22Rv1 (cell line): Measurements from ENCODE around the gene RSRC2.

Source experiments
- ZFX ChIP-seq: fragments of 450-650 bp; IDR thresholded peaks from 2 replicates; pipeline ENCODE4 v1.6.1; 2017; ENCODE audit warnings: antibody characterized with exemption, borderline replicate concordance
- TF ChIP-seq, protein P1 (sequence below): fragments of 450-650 bp; IDR thresholded peaks from 2 replicates; pipeline ENCODE4 v1.5.1; 2017; ENCODE audit warnings: mild to moderate bottlenecking

GRCh38 chr12:122500685-122501488 lies 25.8 kb downstream of the RSRC2 start, which contains the start of gene ZCCHC8:
- TF ChIP-seq, protein P1, sequence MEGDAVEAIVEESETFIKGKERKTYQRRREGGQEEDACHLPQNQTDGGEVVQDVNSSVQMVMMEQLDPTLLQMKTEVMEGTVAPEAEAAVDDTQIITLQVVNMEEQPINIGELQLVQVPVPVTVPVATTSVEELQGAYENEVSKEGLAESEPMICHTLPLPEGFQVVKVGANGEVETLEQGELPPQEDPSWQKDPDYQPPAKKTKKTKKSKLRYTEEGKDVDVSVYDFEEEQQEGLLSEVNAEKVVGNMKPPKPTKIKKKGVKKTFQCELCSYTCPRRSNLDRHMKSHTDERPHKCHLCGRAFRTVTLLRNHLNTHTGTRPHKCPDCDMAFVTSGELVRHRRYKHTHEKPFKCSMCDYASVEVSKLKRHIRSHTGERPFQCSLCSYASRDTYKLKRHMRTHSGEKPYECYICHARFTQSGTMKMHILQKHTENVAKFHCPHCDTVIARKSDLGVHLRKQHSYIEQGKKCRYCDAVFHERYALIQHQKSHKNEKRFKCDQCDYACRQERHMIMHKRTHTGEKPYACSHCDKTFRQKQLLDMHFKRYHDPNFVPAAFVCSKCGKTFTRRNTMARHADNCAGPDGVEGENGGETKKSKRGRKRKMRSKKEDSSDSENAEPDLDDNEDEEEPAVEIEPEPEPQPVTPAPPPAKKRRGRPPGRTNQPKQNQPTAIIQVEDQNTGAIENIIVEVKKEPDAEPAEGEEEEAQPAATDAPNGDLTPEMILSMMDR: peak; percentile 32
- no peak for TF ChIP-seq ZFX
